HG03135 (cell line): ENCODE data around the gene NUP85.
"Not testable (repeated sequence)": the region's sequence is repeated elsewhere in the genome, so short reads cannot be mapped to it uniquely, and the experiment has no call there.

Experiments used
- ATAC-seq: cut with Tn5 transposase; IDR thresholded peaks from one replicate; pipeline ENCODE4 v1.9.1; 2021; ENCODE audit warnings: mild to moderate bottlenecking, moderate library complexity; ENCODE audit not compliant: unreplicated experiment

The NUP85 gene, protein sequence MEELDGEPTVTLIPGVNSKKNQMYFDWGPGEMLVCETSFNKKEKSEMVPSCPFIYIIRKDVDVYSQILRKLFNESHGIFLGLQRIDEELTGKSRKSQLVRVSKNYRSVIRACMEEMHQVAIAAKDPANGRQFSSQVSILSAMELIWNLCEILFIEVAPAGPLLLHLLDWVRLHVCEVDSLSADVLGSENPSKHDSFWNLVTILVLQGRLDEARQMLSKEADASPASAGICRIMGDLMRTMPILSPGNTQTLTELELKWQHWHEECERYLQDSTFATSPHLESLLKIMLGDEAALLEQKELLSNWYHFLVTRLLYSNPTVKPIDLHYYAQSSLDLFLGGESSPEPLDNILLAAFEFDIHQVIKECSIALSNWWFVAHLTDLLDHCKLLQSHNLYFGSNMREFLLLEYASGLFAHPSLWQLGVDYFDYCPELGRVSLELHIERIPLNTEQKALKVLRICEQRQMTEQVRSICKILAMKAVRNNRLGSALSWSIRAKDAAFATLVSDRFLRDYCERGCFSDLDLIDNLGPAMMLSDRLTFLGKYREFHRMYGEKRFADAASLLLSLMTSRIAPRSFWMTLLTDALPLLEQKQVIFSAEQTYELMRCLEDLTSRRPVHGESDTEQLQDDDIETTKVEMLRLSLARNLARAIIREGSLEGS

DNA sequence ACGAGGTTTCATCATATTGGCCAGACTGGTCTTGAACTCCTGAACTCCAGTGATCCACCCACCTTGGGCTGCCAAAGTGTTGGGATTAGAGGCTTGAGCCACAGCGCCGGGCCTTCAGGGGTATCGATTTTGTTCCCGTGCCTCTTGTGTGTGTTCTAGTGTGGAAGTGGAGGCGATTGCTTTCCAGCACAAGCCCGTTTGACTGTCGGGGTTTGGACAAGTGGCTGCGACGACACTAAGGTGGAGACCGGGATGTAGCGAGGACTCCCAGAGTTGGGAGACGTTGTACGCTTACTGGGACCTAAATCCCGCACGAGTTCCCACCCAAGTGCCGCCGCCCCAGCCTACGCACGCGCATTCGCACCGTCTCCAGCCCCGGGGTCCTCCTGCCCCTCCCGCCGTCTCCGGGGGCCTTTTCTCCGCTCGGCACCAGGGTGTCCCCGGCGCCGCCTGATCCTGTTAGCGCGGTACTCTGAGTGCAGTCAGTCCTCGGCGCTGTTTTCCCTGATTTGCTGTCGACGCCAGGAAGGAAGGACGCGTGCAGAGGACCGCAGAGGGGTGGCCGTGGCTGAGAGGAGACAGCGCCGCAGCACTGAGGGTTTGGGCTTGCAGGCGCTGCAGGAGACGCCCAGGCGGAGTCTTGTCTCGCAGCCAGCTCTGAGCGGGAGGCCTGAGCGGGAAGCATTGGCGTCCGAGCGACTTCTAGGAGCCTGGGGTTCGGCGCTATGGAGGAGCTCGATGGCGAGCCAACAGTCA lies at the start of gene NUP85:
NUP85 (plus strand) TSS at position 643 of the 756 bp plus-strand sequence; CDS start at position 726, 83 bp downstream.
- peak; percentile 66 for ATAC-seq

DNA sequence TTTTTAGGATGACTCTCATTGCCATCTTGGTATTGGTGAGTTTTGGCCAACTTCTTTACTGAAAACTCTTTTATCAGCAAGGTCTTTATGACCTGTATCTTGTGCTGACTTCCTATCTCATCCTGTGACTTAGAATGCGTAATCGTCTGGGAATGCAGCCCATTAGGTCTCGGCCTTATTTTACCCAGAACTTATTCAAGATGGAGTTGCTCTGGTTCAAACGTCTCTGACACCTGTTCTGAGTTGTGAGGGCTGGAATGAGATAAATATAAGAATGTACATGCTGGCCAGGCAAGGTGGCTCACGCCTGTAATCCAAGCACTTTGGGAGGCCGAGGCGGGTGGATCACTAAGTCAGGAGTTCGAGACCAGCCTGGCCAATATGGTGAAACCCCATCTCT lies 47.0 kb upstream of the NUP85 start:
- ATAC-seq = not testable (repeated sequence)

DNA sequence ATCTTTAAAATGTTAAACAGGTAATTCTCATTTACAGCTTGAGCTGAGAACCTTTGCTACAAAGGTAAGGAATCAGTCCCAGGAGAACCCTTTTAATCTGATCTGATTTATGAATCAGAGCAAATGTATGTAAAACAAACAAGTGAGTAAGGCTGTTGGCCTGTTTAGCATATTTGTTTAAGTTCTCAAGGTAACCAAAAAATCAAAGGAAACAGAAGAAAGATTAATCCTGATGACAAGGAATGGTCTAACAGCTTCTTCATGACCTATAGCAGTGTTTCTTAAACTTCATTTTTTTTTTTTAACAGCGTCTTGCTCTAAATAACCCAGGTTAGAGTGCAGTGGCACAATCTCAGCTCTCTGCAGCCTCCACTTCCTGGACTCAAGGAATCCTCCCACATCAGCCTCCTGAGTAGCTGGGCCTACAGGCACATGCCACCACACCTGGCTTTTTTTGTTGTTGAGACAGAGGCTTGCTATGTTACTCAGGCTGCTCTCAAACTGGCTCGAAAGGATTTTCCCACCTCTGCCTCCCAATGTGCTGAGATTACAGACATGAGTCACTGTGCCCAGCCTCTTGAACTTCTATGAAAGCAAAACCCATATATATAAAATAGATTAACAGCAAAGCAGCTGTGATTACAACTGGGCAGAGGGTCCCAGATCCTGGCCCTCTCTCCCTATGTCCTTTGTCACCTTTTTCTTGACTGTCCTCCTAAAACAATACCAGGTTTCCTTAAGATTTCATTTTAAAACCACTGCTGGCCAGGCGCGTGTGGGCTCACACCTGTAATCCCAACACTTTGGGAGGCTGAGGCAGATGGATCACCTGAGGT lies 46.1 kb upstream of the NUP85 start:
- no peak for ATAC-seq

DNA sequence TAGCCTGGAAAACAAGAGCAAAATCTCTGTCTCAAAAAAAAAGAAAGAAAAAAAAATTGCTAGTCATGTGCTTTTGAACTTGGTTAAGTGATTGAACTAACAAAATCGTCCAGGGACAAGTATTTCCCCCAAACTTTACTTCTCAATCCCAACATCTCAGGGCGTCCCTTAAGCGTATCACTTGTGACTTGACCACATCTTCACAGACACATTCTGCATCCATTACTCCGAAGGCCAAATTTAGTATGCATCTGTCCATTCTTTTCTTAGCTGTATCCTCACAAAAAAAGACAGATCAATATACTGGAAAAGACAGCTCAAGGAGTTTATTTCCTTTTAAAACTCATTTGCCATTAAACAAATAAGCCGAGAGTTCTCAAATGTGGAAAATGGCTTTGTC lies 45.3 kb upstream of the NUP85 start:
- ATAC-seq = no peak

DNA sequence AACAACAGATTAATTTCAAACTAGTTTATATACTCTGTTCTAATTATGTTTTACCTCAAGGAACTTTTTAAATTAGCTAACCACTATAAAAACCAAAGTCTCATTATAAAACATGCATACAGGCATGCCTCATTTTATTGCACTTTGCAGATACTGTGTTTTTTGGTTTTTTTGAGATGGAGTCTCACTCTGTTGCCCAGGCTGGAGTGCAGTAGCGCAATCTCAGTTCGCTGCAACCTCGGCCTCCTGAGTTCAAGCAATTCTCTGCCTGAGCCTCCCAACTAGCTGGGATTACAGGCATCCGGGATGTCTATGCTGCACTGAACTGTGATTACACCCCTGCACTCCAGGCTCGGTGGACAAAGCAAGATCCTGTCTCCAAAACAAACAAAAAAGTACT lies 42.4 kb upstream of the NUP85 start:
- no peak for ATAC-seq

DNA sequence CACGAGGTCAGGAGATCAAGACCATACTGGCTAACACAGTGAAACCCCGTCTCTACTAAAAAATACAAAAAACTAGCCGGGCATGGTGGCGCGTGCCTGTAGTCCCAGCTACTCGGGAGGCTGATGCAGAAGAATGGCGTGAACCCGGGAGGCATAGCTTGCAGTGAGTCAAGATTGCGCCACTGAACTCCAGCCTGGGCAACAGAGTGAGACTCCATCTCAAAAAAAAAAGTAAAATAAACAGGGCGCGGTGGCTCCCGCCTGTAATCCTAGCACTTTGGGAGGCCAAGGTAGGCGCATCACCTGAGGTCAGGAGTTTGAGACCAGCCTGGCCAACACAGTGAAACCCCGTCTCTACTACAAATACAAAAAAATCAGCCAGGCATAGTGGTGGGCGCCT lies 40.9 kb upstream of the NUP85 start:
- not testable (repeated sequence) for ATAC-seq

DNA sequence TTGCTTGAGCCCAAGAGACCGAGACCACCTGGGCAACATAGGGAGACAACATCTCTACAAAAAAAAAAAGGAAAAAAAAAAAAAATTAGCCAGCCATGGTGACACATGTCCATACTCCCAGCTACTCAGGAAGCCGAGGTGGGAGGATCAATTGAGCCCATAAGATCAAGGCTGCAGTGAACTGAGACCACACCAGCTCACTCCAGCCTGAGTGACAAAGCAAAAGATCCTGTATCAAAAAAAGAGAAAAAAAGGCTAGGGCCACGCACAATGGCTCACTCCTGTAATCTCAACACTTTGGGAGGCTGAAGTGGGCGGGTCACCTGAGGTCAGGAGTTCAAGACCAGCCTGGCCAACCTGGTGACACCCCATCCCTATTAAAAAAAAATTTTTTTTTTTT lies 36.5 kb upstream of the NUP85 start:
- ATAC-seq = no peak

DNA sequence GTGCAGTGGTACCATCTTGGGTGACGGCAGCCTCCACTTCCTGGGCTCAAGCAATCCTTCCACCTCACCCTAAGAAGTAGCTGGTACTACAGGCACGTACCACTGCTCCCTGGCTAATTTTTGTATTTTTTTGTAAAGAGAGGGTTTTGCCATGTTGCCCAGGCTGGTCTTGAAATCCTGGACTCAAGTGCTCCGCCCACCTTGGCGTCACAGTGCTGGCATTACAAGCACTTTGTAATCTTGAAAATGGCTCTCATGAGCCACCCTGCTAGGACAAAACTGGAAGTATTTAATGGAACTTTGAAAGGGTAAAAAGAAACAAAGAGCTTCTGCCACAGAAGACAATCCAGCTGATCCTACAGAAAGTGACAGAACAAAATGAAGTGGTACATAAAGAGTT lies 32.0 kb upstream of the NUP85 start:
- no peak for ATAC-seq

DNA sequence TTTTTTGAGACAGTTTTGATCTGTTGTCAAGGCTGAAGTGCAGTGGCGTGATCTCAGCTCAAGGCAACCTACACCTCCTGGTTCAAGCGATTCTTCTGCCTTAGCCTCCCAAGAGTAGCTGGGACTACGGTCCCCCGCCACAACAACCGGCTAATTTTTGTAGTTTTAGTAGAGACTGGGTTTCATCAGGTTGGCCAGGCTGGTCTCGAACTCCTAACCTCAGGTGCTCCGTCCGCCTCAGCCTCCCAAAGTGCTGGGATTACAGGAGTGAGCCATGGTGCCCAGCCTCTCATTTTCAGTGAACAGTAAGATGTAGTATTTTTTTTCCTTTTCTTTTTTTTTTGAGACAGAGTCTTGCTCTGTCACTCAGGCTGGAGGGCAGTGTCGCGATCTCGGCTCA lies 30.5 kb upstream of the NUP85 start:
- no peak for ATAC-seq

DNA sequence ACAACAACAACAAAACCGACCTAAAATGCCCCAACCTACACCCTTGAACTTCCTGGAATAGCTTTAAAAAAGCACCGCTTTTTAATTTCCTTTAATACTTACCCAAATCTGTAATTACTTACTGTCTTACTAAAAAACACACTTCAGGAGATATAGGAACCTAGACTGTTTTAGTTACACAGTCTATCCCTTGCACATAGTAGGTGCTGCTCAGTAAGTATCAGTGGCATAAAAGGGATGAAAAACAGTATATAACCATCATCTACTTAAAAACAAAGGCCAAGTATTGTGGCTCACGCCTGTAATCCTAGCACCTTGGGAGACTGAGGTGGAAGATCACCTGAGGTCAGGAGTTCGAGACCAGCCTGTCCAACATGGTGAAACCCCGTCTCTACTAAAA lies 28.9 kb upstream of the NUP85 start:
- ATAC-seq = no peak

DNA sequence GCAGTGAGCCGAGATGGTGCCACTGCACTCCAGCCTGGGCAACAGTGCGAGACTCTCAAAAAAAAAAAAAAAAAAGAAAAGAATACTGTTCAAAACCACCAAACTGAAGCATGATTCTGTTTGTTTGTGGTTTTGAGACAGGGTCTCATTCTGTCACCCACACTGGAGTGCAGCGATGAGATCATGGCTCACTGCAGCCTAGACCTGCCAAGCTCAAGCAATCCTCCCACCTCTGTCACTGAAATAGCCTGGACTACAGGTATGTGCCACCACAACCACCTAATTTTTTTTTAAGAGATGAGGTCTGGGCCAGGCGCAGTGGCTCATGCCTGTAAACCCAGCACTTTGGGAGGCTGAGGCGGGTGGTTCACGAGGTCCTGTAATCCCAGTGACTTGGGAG lies 27.0 kb upstream of the NUP85 start:
- ATAC-seq = no peak

DNA sequence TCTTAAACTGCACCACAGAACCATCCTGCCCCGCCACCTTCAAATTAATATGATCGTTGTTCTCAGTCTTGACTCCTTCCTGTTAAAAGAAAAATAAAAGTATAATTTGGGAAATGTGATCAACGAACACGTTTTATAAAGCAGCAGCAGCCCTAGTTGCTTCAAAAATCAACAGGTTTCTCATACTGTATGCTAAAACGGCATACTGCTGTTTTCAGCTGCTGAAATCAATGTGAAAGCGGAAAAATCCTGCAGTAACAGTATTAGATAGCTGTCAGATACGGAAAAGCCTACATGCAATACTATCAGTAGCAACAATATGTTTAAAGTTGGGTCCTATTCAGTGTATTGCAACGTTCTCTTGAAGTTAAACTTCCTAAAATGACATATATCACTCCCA lies 24.4 kb upstream of the NUP85 start:
- no peak for ATAC-seq

DNA sequence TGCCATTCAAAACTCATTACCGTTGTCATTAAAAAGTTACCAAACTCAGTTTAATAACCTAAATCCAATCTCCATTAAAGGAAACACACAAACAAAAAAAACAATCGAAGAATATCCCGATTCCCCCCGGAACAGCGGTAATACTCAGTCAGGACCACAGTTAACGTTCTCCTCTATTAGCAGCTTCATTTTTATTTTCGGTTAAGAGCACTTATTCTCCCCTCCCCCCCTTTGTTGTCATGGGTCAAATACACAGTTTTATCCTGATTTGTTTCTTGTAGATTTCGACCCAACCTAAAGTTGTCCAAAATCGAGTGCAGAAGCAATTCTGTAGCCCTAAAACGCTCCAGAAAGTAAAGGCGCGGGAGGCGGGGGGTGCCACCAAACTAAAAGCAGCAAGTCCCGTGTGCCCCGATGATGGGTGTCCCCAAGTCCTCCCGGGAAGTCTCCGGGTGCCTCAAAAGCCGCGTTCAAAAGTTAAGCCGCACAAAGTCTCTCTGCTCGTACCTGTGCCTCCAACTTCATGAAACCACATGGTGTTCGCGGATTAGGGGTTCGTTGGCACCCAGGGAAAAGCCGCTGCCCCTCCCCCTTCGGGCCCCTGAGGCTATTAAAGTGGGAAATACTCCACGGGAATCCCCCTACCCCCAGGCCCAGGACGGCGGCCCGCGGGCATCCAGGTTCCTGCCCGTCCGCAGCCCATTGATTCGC lies 23.7 kb upstream of the NUP85 start:
- ATAC-seq = peak; percentile 4

DNA sequence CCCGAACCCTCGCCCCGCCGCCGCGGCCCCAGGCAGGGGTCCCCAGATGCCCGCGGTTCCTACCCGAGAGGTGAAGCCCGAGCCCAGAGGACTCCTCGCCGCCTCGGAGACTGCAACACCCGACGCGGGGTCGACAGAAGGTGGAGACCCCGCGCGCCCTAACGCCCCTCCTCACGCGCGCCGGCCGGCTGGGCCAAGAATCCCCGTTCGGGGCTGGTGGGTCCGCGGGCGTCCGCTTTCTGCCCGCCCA lies 23.2 kb upstream of the NUP85 start:
- ATAC-seq = peak; percentile 11

DNA sequence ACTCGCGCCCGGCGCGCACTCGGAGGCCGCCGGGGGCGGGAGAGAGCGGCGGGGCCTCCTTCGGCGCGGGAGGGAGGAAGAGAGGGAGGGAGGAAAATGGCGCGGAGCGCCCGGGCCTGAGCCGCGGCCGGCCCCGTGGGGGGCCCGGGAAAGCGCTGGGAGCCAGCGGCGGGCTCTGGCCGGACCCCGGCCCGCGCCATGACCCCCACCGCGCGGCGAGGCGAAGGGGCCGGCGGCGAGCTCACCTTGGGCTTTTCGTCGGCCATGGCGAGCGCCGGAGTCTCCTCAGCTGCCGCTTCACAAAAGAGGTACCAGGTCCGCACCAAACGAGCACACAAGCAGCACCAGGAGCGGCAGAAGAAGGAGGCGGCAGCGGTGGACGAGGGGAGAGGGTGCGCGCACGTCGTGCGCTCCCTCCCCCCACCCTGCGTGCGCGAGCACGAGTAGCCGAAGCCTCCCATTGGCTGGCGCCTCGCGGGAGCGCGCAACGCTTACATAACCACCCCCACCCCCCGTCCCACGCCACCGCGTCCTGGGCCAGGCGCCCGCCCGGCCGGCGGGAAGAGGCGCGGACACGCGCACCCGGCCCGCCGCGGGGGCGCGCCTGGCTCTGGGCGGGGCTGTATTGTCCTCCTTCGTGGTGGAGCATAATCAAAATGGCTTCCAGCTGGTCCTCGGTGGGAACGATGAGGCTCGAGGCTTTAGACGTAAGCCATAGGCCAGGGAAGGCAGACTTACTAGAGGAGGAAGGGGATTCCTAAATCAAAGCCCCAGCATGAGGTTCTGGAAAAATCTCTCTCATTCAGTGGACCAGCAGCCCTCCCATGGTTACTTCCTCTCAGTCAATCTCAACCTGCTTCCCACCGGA lies 22.7 kb upstream of the NUP85 start, which contains the start of gene SUMO2:
SUMO2 (minus strand) TSS at position 391 of the 868 bp plus-strand sequence; CDS start at position 266, 125 bp downstream.
- ATAC-seq = peak; percentile 75

DNA sequence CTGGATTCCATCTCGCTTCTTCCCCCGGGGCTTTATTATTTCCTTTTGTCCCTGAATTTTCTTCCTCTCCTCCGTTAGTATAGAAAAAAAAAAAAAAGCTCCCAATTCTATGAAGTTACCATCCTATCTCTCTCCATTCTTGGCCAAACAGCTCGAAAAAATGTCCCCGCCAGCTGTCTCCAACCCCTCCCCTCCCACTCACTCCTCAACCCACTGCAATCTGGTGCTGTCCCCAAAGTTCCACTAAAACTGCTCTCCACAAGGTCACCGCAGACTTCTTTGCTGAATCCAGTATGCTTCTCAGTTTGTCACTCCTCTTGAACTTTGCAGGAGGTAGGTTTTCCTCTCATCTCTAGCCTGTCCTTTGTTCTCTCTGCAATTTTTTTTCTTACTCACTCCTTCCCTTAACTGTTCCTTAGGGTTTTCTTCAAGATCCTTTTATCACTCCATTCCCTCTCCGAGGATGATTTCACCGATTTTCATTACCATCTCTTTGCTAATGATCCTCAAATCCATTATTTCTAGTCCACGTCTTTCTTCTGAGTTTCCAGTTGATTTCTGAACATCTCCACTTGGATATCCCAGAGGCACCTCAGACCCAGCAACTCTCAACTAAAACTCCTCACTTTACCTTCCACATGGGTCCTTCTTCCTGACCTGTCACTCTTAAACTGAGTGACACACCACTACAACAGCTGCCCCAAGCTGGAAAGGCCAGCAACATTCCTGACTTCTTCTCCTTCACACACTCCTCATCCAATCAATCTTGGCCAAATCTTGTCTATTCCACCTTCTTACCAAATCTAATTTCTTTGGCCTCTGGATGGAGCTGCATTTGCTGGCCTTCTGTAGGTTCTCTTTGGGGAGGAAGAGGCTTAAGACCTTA lies 21.2 kb upstream of the NUP85 start:
- ATAC-seq = no peak

DNA sequence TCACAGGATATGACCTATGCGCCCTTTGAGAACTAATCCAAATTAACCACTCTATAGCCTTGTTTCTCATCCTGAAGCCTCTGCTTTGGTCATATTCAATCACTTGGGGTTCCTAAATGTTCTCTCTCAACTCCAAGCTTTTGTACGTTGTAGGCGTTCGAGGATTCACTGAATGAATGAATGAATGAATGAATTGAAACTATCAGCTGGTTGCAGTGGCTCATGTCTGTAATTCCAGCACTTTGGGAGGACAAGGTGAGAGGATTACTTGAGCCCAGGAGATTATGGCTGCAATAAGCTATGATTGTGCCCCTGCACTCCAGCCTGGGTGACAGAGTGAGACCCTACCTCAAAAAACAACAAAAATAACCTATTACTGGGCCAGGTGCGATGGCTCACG lies 16.9 kb upstream of the NUP85 start:
- ATAC-seq = no peak

DNA sequence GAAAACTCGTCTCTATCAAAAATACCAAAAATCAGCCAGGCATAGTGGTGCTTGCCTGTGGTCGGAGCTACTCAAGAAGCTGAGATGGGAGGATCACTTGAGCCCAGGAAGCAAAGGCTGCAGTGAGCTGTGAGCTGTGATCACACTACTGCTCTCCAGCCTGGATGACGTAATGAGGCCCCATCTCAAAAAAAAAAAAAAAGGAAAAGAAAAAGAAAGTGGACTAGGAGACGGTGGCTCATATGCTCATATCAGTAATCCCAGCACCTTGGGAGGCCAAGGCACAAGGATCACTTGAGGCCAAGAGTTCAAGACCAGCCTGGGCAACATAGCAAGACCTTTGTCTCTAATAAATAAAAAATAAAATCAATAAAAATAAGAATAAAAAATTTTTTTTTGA lies 13.9 kb upstream of the NUP85 start:
- no peak for ATAC-seq
